HEK293T (cell line): Measurements from ENCODE around the gene PCDHB16.

Source experiments
- FOXK2 ChIP-seq: fragments of 450-650 bp; IDR thresholded peaks from 2 replicates; pipeline ENCODE4 v1.6.1; 2016; ENCODE audit warnings: mild to moderate bottlenecking
- FOXM1 ChIP-seq: fragments of 450-650 bp; IDR thresholded peaks from 2 replicates; pipeline ENCODE4 v1.6.1; 2017; ENCODE audit warnings: mild to moderate bottlenecking, borderline replicate concordance
- L3MBTL2 ChIP-seq: fragments of 450-650 bp; conservative IDR thresholded peaks from 2 replicates; pipeline ENCODE4 v1.6.1; 2016; ENCODE audit warnings: mild to moderate bottlenecking
- NFRKB ChIP-seq: fragments of 450-650 bp; IDR thresholded peaks from 2 replicates; pipeline ENCODE4 v1.6.1; 2016; ENCODE audit warnings: mild to moderate bottlenecking, moderate library complexity
- SP1 ChIP-seq: fragments of 450-650 bp; IDR thresholded peaks from 2 replicates; pipeline ENCODE4 v1.6.1; 2017
- SUZ12 ChIP-seq: fragments of 450-650 bp; IDR thresholded peaks from 2 replicates; pipeline ENCODE4 v1.6.1; 2016; ENCODE audit warnings: mild to moderate bottlenecking

GRCh38 chr5:141196363-141196762 lies 14.2 kb downstream of the PCDHB16 start:
- TF ChIP-seq L3MBTL2 (no peak), FOXK2 (no peak), FOXM1 (no peak), NFRKB (no peak), SUZ12 (no peak), SP1 (no peak)
